IPS-NIHi11 (cell line): ENCODE results near the gene PLBD2.

Source experiments
- DNase-seq: peaks from one replicate; pipeline ENCODE4 v3.0.0; 2012; ENCODE audit warnings: mixed read lengths, low spot score

PLBD2 gene

DNA sequence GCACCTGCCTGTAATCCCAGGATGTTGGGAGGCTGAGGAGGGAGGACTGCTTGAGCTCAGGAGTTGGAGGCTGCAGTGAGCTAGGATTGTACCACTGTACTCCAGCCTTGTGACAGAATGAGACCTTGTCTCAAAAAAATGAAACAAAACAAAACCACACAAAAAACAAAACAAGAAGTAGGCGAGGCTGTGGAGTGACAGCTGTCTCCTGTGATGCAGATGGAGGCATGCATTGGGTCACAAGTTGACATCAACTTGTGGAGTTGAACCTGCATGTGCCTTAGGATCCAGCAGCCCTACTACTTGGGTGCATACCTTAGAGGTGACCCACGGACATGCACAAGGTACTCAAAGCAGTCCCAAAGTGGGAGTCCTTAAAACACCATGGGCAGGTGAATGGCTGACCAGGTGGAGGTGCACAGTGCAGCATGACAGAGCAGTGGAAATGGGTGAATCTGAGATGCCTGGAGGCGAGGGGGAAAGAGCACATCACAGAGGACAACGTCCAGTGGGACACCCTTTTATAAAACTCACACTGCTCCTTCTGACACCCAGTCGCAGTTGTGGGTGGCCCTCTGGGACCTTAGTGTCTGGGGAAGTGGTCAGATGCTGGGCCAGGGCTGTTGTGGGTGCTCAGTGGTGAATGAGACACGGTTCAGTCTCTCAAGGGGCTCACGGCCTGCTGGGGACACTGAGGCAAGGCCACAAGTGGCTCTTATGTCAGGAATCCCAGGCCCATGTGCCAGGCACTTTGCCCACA lies 12.7 kb downstream of the PLBD2 start:
- DNase-seq, result no peak

DNA sequence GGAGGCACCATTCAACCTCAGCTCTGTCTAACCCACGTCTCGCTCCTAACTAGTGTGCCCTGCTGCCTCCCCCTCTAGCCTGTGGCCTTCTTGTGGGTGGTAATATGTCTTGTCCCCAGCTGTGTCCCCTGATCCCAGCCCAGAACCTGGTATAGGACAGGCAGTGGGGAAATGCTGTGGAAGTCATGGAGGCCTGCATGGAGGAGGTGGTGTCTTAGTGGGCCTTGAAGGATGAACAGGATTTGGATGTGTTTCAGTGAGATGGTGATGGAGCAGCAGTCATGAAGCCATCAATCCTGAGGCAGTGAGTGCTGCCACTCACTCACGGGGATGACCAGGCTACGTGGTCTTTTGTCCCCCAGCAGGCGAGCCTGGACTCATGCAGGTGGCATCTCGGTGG lies 13.4 kb downstream of the PLBD2 start:
- DNase-seq, result no peak

DNA sequence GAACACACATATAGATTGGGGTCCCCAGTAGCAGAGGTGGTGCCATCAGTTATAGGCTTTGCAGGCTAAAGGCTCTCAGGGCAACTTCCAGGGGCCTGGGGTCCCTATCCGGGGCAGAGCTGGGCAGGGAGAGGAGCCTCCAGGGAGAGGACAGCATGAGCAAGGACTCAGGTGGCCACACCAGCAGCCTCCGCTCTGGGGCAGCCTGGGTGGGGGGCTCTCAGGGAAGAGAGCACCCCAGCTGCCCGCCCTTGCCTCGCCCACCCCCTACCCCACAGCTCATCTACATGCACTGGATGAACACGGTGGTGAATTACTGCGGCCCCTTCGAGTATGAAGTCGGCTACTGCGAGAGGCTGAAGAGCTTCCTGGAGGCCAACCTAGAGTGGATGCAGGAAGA lies 14.0 kb downstream of the PLBD2 start:
- DNase-seq, result no peak

DNA sequence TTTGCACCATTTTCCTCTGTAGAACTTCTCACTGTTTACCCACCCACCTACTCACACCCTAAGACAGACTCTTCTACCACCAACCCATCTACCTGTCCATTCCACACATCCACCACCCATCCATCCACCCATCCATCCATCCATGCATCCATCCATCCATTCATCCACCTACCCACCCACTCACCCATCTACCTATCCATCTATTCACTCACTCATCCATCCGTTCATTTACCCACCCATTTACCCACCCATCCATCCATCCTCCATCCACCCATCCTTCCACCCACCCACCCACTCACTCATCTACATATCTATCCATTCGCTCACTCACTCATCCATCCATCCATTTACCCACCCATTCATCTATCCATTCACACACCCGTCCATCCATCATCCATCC lies 15.1 kb downstream of the PLBD2 start:
- no peak for DNase-seq

DNA sequence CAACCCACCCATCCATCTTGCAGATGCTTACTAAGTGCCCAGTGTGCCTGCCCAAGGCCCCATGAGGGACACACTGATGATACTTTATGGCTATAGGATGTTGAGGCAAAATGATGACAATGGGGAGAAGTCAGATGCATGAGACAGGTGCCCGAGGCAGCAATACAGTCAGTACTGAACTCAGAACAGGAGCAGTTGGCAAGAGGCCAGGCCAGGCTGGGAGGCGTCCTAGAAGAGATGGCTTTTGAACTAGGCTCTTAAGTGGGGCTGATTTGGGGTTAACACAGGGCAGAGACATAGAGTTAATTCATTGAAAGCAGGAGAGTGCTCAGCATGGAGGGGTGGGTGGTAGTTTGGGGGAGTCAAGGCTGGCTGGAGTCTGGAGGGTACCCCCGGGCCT lies 15.6 kb downstream of the PLBD2 start:
- DNase-seq, result no peak

DNA sequence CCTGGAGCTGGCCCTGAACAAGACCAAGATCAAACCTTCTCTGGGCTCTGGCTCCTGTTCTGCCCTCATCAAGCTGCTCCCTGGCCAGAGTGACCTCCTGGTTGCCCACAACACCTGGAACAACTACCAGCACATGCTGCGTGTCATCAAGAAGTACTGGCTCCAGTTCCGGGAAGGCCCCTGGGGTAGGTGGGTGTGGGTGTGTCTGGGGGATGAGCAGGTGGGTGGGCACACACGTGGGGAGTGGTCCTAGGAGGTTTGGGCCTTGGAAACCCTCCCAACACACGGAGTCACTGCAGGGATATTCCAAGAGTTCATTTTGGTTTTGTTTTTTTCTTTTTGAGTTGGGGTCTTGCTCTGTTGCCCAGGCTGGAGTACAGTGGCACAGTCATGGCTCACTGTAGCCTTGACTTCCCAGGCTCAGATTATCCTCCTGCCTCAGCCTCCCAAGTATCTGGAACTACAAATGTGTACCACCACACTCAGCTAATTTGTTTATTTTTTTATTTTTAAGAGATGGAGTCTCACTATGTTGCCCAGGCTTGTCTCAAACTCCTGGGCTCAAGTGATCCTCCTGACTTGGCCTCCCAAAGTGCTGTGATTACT lies 16.5 kb downstream of the PLBD2 start:
- no peak for DNase-seq

DNA sequence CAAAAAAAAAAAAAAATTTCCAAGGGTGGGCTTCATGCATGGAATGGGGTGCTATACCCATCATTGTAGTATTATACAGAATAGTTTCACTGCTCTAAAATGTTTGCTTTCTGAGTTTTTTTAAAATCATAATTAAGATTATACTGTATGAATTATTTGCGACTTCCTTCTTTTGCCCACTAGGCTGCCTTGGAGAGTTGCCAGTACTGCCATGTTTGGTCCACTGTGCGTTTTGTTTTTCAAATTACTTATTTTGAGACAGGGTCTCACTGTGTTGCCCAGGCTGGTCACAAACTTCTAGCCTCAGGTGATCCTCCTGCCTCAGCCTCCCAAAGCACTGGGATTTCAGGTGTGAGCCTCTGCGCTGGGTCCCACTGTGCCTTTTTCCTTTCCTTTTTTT lies 19.9 kb downstream of the PLBD2 start:
- DNase-seq, result no peak

DNA sequence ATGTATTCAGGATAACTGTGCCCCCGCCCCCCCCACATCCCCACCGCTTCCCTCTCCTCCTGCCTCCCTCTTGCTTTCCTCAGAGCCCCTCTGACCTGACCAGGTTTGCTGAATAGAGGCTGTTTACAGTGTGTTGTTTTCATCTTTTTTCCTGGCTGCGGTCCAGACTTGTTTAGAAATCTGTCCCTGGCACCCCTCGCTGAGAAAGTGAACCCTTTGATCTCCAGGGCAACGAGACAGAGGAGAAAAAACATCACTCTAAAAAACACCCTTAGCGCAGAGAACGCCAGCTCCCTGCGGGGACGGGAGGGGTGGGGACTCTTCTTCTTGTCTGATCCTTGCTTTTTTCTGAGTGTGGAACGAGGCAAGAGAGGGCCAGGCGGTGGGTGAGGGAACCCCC lies 22.8 kb downstream of the PLBD2 start:
- no peak for DNase-seq

DNA sequence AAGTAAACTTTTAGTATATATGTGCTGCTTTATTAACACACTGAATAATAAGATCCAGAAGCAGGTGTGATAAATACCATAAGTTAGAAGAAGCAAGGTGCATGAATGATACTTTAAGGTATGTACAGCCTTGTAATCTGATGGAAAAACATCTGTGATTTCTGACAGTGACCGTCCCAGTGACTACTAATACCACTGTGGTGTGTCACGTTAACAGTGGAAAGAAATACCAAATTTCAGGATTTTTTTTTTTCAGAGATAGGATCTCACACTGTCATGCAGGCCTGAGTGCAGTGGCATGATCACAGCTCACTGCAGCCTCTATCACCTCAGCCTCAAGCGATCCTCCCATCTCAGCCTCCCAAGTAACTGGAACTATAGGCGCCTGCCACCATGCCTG lies 23.8 kb downstream of the PLBD2 start:
- DNase-seq, result no peak

DNA sequence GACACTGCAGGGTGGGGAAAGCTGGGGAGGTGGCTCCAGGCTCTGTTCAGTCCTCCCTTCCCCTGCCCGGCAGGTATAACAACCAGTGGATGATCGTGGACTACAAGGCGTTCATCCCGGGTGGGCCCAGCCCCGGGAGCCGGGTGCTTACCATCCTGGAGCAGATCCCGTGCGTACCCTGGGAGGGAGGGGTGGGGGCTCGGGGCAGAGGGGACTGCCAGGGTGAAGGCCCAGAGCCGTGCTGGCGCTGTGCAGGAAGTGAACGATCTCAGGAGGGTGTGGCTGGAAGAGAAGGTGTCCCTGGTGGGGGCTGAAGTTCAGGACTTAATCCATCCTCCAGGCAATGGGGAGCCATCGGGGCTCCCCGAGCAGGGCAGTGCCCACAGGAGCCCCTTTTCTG lies 26.4 kb downstream of the PLBD2 start:
- DNase-seq, result no peak

DNA sequence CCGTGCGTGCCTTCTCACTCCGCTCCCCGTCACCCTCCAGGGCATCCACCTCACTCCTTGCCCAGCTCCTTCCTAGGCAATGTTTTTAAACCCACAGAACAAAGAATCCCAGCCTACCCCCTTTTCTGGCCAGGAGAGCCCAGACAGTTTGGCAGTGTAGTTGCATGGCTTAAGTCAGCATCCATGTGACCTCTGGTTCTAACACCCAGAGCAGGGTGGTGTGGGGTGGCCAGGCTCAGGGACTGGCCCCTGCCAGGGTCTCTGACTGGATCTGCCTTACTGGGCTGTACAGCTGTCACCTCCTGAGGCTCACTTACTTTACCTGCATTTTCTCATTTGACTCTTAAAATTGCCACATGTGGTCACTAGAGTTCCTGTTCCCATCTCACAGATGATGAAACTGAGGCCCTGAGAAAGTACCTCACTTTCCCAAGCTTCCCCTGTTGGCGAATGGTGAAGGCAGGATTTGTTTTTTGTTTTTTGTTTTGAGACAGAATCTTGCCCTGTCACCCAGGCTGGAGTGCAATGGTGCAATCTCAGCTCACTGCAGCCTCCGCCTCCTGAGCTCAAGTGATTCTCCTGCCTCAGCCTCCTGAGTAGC lies 27.0 kb downstream of the PLBD2 start:
- no peak for DNase-seq

DNA sequence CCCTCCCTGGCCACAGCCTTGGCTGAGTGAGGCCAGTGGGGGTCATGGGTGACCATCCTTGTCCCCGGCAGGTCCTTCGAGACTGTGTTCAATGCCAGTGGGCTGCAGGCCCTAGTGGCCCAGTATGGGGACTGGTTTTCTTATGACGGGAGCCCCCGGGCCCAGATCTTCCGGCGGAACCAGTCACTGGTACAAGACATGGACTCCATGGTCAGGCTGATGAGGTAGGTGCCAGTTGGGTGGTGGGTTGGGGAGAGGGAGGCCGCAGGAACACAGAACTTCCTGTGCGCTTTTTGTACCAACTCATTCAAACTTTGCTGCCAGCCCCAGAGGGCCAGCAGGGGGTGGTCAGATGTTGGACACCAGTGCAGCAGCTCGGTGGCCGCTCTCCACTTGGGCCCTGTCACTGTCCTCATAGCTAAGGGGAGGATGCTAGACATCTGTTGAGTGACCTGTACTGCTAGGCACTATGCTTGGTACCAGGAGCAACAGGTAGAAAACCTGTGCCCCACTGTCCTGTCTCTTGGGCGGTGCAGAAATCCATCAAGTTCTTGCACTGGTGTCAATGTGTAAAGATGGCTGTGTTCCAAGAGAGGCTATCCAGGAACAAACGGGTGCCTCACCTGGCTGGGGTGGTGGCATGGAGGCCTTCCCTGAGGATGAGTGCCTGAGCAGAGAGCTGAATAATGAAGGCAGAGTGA lies 28.6 kb downstream of the PLBD2 start:
- DNase-seq, result no peak

DNA sequence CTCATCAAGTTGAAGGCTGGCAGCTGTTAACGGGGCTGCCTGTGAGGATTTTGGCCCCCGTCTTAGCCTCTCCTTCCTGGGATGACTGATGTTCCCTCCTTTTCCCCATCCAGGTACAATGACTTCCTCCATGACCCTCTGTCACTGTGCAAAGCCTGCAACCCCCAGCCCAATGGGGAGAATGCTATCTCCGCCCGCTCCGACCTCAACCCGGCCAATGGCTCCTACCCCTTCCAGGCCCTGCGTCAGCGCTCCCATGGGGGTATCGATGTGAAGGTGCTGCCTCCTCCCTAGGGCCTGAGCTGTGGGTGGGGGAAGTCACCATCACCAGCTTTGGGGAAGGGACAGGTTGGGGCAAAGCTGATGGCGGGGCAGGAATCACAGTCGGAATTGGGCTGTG lies 29.2 kb downstream of the PLBD2 start:
- no peak for DNase-seq

DNA sequence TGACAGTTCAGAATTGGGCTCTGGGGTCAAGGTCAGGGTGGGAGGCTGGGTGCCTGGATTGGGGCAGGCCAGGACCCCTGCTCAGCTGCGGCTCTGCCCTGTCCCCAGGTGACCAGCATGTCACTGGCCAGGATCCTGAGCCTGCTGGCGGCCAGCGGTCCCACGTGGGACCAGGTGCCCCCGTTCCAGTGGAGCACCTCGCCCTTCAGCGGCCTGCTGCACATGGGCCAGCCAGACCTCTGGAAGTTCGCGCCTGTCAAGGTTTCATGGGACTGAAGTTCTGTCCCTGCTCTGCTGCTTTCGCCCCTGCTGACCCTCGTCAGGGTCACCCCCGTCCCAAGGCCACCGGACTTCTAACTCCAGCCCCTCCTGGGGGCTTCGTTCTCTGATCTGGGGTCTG lies 30.0 kb downstream of the PLBD2 start:
- DNase-seq, result no peak

DNA sequence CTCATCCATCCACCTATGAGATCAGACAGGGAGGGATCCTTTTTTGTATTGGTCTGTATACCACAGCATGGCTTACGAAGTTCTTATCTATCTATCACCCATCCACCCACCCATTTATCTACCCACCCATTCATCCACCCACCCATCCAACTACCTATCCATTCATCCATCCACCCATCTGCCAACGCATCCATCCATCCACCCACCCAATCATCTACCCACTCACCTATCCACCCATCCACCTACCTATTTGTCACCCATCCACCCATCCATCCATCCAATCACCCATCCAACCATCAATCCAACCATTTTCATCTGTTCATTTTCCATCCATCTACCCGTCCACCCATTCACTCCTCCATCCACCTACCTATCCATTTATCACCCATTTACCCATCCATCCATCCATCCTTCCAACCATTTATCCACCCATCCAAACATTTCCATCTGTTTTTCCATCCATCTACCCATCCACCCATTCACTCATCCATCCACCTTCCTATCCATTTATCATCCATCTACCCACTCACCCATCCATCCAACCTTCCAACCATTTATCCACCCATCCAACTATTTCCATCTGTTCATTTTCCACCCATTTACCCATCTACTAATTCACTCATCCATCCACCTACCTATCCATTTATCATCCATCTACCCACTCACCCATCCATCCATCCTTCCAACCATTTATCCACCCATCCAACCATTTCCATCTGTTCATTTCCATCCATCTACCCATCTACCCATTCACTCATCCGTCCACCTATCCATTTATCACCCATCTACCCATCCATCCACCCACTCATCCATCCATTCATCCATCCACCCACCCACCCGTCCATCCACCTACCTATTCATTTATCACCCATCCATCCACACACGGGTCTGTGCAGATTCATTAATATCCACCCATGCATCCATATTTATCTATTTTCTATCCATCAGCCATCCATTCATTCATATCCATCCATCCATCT lies 32.0 kb downstream of the PLBD2 start:
- DNase-seq, result no peak

DNA sequence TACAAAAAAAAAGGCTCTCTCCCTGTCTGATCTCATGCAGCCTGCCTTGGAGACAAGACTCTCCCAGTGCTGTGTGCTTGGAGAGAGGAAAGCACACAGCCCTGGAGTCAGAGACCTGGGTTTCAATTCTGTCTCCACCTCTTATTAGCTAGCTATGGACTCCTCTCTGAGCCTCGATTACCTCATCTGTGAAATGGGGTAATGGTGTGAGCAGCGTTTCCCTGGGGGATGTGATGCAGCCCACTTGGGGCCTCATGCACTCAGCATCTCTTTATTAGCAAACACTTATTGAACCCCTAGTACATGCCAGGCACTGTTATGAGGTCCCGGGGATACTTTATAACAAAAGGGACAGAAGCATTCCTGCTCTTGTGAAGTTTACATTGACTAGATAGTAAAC lies 32.8 kb downstream of the PLBD2 start:
- DNase-seq, result no peak

DNA sequence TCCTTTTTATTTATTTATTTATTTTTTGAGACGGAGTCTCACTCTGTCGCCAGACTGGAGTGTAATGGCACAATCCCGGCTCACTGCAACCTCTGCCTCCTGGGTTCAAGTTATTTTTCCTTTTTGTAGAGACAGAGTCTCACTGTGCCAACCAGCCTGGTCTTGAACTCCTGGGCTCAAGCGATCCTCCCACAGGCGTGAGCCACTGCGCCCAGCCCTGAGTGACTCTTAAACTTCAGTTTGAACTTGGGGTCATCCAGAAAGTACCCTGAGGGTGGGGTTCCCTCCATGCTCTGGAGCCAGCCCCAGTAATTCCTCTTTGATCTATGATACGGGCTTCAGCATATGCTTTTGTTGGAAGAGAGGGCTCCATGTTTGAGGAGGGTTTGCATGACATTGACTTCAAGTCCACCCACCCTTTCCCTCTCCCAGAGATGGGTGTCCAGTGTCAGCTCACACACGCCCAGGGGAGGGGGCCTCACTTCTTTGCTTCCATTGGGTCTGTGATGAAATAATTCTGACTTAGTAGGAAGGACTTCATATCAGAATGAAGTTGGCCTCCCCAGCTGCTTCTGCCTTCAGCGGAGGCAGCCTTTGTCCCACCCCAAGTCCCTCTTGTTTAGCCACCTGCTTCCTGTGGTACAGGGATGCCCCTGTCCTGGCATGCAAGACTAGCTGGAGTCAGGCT lies 33.4 kb downstream of the PLBD2 start:
- no peak for DNase-seq

DNA sequence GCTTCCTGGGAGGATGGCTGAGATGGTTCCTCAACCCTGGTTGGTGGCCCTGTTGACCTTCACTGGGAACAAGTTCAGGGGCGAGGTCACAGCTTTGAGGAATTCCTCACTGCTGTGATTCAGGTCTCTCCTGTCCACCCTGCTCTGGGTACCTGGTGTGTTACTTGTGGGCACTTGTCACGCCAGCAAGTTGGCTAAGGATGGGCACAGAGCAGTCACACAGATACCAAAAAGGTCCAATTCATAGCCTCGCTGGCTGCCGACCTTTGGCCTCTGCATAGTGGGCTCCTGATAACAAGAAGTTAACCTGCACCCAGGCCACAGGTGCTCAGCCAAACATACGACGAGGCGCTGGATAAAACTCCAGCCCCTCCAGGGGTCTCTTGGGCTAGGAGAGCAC lies 34.1 kb downstream of the PLBD2 start:
- DNase-seq, result no peak

DNA sequence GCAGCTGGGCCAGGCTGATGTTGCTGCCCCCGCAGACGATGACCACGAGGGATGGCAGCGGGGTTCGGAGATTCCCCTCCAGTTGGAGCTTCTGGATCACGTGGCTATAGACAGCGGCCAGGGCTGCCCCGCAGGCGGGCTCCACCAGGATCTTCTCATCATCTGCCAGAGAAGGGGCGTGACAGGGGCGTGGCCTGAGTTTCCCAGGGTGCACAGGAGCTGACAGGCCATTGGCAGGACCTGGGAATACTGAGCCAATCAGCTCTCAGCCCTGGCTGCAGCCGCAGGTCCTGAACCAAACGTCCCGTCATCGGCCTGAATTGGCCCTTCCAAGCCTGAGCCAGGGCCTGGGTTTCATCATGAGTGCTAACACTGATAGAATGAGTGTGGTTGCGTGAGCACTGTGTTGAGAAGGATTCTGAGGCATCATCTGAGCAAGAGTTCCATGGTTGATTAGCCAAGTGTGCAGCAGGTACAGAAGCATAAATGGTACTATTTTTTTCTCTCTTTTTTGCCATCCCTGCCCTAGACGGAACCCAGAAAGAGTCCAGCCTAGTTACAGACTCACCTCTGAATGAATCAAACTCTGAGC lies 34.7 kb downstream of the PLBD2 start:
- DNase-seq, result peak; percentile 98

DNA sequence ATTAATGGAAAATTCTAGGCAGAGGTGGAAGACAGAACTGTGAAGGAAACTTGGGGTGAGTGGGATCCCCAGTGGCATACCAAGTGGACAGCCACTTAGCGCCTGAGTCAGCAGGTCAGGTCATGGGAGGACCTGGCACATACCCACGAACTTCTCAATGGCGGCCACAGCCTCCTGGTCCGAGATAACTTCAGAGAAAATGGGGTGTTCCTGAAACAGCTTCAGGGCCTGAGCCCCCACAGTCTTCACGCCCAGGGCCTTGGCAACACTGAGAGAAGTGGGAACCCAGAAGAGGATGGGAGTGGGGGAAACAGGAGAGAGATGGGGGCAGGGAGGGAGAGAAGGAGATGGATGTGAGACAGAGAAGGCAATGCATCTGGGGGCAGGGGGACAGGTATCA lies 35.4 kb downstream of the PLBD2 start:
- no peak for DNase-seq

DNA sequence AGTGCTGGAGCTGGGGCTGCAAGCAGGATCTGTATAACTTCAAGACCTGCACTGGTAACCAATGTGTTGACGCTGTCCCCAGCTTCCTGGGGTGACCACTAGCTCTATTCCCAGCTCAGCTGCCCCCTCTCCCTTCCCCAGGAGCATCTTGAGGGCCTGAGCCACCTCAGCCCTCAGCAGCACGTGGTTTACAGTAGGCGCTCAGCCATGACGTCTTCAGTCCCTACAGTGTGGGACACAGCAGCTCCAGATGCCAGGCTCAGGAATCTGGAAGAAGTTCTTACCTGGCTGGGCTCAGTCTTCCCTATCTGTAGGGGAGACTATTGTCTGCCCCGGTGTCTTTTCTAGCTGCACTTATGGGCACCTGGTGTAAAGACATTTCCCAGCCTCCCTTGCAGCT lies 36.7 kb downstream of the PLBD2 start:
- no peak for DNase-seq
